Caco-2 (cell line): ENCODE data around the gene TJP2. TPM values are rescaled to one million over a fixed set of nuclear protein-coding genes. Genes with fewer than 3 reads are reported as not detected.
A peak's percentile ranks its signal among the peaks of the same experiment; 100 is the strongest.

ENCODE experiments used
- BruUV-seq: library from RNA; stranded (reverse); fragments of 400-500 nt; replicated peaks from 2 replicates; lab custom pipeline; 2021; lab: Mats Ljungman, UMichigan
- CTCF ChIA-PET: fragments of 300-600 bp; sonication (Branson Sonifier 250); formaldehyde crosslinking; loops from one replicate; lab custom pipeline; 2022; ENCODE audit warnings: antibody characterized with exemption; lab: Charles Lee
- POLR2A ChIA-PET: fragments of 300-600 bp; sonication (Branson Sonifier 250); formaldehyde crosslinking; loops from one replicate; lab custom pipeline; 2022; ENCODE audit warnings: antibody characterized with exemption; lab: Charles Lee
- DNase-seq, 2 experiments: peaks; one replicate each; pipeline versions ENCODE4 v3.0.0 to v3.0.0-alpha.2; 2020 to 2022
- H3K27me3 ChIP-seq: replicated peaks from 2 replicates; pipeline ENCODE4 v1.6.0; 2011; ENCODE audit warnings: low read length; ENCODE audit not compliant: control insufficient read depth, insufficient read depth
- H3K36me3 ChIP-seq: 2 replicates; pipeline ENCODE4 v1.5.1; 2011; ENCODE audit warnings: low read length; ENCODE audit not compliant: control insufficient read depth, insufficient read depth
- H3K4me1 ChIP-seq: fragments of 250-450 bp; sonication (Bioruptor Pico); 2 replicates; pipeline ENCODE4 v1.5.1; 2020; ENCODE audit warnings: mild to moderate bottlenecking
- H3K4me3 ChIP-seq: 2 replicates; pipeline ENCODE4 v1.5.1; 2011; ENCODE audit warnings: low read depth, mild to moderate bottlenecking, control low read depth, low read length
- H3K9me3 ChIP-seq: fragments of 250-450 bp; sonication (Bioruptor Pico); 2 replicates; pipeline ENCODE4 v1.5.1; 2020; ENCODE audit warnings: mild to moderate bottlenecking, moderate library complexity
- H3K27ac Mint-ChIP-seq: one replicate; pipeline ENCODE4 v1.8.0; 2022; ENCODE audit warnings: mixed read lengths; ENCODE audit not compliant: unreplicated experiment
- H3K27me3 Mint-ChIP-seq: one replicate; pipeline ENCODE4 v1.8.0; 2022; ENCODE audit warnings: mixed read lengths; ENCODE audit not compliant: insufficient read depth, unreplicated experiment
- H3K36me3 Mint-ChIP-seq: one replicate; pipeline ENCODE4 v1.8.0; 2022; ENCODE audit warnings: mild to moderate bottlenecking, mixed read lengths; ENCODE audit not compliant: insufficient read depth, unreplicated experiment
- H3K4me1 Mint-ChIP-seq: one replicate; pipeline ENCODE4 v1.8.0; 2022; ENCODE audit warnings: low read depth, mixed read lengths; ENCODE audit not compliant: unreplicated experiment
- H3K4me3 Mint-ChIP-seq: one replicate; pipeline ENCODE4 v1.8.0; 2022; ENCODE audit warnings: mild to moderate bottlenecking, moderate library complexity, mixed read lengths; ENCODE audit not compliant: unreplicated experiment
- H3K9me3 Mint-ChIP-seq: one replicate; pipeline ENCODE4 v1.8.0; 2022; ENCODE audit warnings: mixed read lengths; ENCODE audit not compliant: unreplicated experiment
- CTCF ChIP-seq, 2 experiments: fragments of 200-600 bp in 1 of 2; IDR thresholded peaks; 1 replicate in 1 of 2; 2 replicates in 1 of 2; pipeline versions ENCODE4 v1.5.1 to v1.8.0; 2011 to 2022; ENCODE audit warnings: antibody characterized with exemption in 1 of 2, control low read depth in 1 of 2, inconsistent platforms in 1 of 2, low read depth in 1 of 2, low read length in 1 of 2, mild to moderate bottlenecking in 1 of 2, moderate library complexity in 1 of 2; ENCODE audit not compliant: insufficient read depth in 1 of 2, severe bottlenecking in 1 of 2, unreplicated experiment in 1 of 2
- intact Hi-C: fragments of 100-400 bp; cut with micrococcal nuclease; formaldehyde crosslinking; loops from one replicate; pipeline ENCODE4 v1.10.0; 2022; ENCODE audit not compliant: unreplicated experiment
- total RNA-seq: library from RNA; stranded (reverse); gene quantifications from 2 replicates; pipeline ENCODE4 v1.2.3, GENCODE V29; 2022

TJP2 gene
- total RNA-seq, 1 experiment from 2014 or later: 36.7 TPM

- no peak for TF ChIP-seq CTCF (IDR thresholded peaks at IDR 0.05; ENCODE audit: insufficient read depth in 1 of 2, low read depth in 1 of 2, low read length in 1 of 2, severe bottlenecking in 1 of 2, unreplicated experiment in 1 of 2)
- ChIA-PET POLR2A (no interaction called here), CTCF (interaction anchor here (1.5 kb wide), 1 partner anchor 11 kb away, joined by 7 read pairs; no protein-coding TSS in a partner anchor)
- Mint-ChIP-seq H3K4me3 (no peak overlapping the region), H3K9me3 (no peaks in the 10 kb centered on the region), H3K4me1 (no peaks in the 10 kb centered on the region), H3K27me3 (no peaks in the 10 kb centered on the region), H3K36me3 (no peaks in the 10 kb centered on the region), H3K27ac (no peak overlapping the region)
- Histone ChIP-seq H3K27me3 (no peaks in the 10 kb centered on the region), H3K36me3 (no peaks in the 10 kb centered on the region), H3K4me3 (no peak overlapping the region), H3K9me3 (no peaks in the 10 kb centered on the region), H3K4me1 (peaks cover 14% of the 10 kb centered on the region)
- BruUV-seq: no TSS peak
- intact Hi-C loops: loop anchor here (5.0 kb wide), 2 partner anchors 35 to 70 kb away; no protein-coding TSS in a partner anchor
- DNase-seq: no peak
These were observed 18.1 kb downstream of the TJP2 start for GRCh38 chr9:69192214-69192613.

GRCh38 chr9:69193685-69194032 lies 19.6 kb downstream of the TJP2 start:
- intact Hi-C loops: loop anchor here (5.0 kb wide), 2 partner anchors 36 to 71 kb away; no protein-coding TSS in a partner anchor
- no TSS peak for BruUV-seq
- H3K4me1 ChIP-seq: no peaks in the 10 kb centered on the region
- no peak overlapping the region for H3K4me3 ChIP-seq
- Mint-ChIP-seq H3K27me3 (no peaks in the 10 kb centered on the region), H3K4me1 (no peaks in the 10 kb centered on the region), H3K27ac (no peak overlapping the region), H3K36me3 (no peaks in the 10 kb centered on the region), H3K9me3 (no peaks in the 10 kb centered on the region), H3K4me3 (no peak overlapping the region)
- ChIA-PET CTCF (interaction anchor here (0.9 to 1.5 kb wide), 6 partner anchors 13 to 158 kb away, joined by 3 to 7 read pairs (median 4); partner anchors contain the start of gene FXN), POLR2A (no interaction called here)
- no peaks in the 10 kb centered on the region for H3K9me3 ChIP-seq
- H3K36me3 ChIP-seq: no peaks in the 10 kb centered on the region
- no peak for DNase-seq
- TF ChIP-seq CTCF (IDR thresholded peaks at IDR 0.05; ENCODE audit: insufficient read depth in 1 of 2, low read depth in 1 of 2, low read length in 1 of 2, severe bottlenecking in 1 of 2, unreplicated experiment in 1 of 2): peak in 1 of 2 experiments; percentile 20
- no peaks in the 10 kb centered on the region for H3K27me3 ChIP-seq

GRCh38 chr9:69194702-69195418 lies 20.8 kb downstream of the TJP2 start:
- CTCF ChIA-PET: interaction anchor here (0.6 kb wide), 1 partner anchor 109 kb away, joined by 5 read pairs; no protein-coding TSS in a partner anchor
- H3K36me3 Mint-ChIP-seq: no peaks in the 10 kb centered on the region
- POLR2A ChIA-PET: no interaction called here
- Histone ChIP-seq H3K9me3 (no peaks in the 10 kb centered on the region), H3K4me3 (no peak overlapping the region), H3K36me3 (no peaks in the 10 kb centered on the region), H3K27me3 (no peaks in the 10 kb centered on the region), H3K4me1 (no peaks in the 10 kb centered on the region)
- no TSS peak for BruUV-seq
- no peaks in the 10 kb centered on the region for H3K4me1 Mint-ChIP-seq
- no peak overlapping the region for H3K4me3 Mint-ChIP-seq
- H3K27me3 Mint-ChIP-seq: no peaks in the 10 kb centered on the region
- no peak for DNase-seq
- TF ChIP-seq CTCF (IDR thresholded peaks at IDR 0.05; ENCODE audit: insufficient read depth in 1 of 2, low read depth in 1 of 2, low read length in 1 of 2, severe bottlenecking in 1 of 2, unreplicated experiment in 1 of 2): no peak
- H3K27ac Mint-ChIP-seq: no peak overlapping the region
- intact Hi-C loops: loop anchor here (5.0 kb wide), 2 partner anchors 38 to 73 kb away; no protein-coding TSS in a partner anchor
- H3K9me3 Mint-ChIP-seq: no peaks in the 10 kb centered on the region
